Measurements from ENCODE around the gene CDH4. TPM values are rescaled to one million over a fixed set of nuclear protein-coding genes. Genes with fewer than 3 reads are reported as not detected.
"Not testable (repeated sequence)": the region's sequence is repeated elsewhere in the genome, so short reads cannot be mapped to it uniquely, and the experiment has no call there.

CDH4 gene
- total RNA-seq, 2 experiments from 2014 or later = 0.11 to 0.18 TPM

- H3K36me3 Mint-ChIP-seq (ENCODE audit: low read depth) = no peaks in the 10 kb centered on the region
- H3K27me3 Mint-ChIP-seq = no peaks in the 10 kb centered on the region
- TF ChIP-seq, protein P1, sequence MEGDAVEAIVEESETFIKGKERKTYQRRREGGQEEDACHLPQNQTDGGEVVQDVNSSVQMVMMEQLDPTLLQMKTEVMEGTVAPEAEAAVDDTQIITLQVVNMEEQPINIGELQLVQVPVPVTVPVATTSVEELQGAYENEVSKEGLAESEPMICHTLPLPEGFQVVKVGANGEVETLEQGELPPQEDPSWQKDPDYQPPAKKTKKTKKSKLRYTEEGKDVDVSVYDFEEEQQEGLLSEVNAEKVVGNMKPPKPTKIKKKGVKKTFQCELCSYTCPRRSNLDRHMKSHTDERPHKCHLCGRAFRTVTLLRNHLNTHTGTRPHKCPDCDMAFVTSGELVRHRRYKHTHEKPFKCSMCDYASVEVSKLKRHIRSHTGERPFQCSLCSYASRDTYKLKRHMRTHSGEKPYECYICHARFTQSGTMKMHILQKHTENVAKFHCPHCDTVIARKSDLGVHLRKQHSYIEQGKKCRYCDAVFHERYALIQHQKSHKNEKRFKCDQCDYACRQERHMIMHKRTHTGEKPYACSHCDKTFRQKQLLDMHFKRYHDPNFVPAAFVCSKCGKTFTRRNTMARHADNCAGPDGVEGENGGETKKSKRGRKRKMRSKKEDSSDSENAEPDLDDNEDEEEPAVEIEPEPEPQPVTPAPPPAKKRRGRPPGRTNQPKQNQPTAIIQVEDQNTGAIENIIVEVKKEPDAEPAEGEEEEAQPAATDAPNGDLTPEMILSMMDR (IDR thresholded peaks at IDR 0.05) = no peak
- no peak overlapping the region for H3K27ac Mint-ChIP-seq
- H3K4me1 Mint-ChIP-seq (ENCODE audit: low read depth) = no peaks in the 10 kb centered on the region
- POLR2A ChIA-PET = no interaction called here
- intact Hi-C loops (cut with micrococcal nuclease) = no loop called here
- peaks cover 2% of the 10 kb centered on the region for H3K9me3 Mint-ChIP-seq
- no peak overlapping the region for H3K4me3 Mint-ChIP-seq
- CTCF ChIA-PET = no interaction called here
- DNase-seq = no peak
- ATAC-seq = no peak
These were observed 168.7 kb downstream of the CDH4 start for GRCh38 chr20:61420781-61421180.

DNA sequence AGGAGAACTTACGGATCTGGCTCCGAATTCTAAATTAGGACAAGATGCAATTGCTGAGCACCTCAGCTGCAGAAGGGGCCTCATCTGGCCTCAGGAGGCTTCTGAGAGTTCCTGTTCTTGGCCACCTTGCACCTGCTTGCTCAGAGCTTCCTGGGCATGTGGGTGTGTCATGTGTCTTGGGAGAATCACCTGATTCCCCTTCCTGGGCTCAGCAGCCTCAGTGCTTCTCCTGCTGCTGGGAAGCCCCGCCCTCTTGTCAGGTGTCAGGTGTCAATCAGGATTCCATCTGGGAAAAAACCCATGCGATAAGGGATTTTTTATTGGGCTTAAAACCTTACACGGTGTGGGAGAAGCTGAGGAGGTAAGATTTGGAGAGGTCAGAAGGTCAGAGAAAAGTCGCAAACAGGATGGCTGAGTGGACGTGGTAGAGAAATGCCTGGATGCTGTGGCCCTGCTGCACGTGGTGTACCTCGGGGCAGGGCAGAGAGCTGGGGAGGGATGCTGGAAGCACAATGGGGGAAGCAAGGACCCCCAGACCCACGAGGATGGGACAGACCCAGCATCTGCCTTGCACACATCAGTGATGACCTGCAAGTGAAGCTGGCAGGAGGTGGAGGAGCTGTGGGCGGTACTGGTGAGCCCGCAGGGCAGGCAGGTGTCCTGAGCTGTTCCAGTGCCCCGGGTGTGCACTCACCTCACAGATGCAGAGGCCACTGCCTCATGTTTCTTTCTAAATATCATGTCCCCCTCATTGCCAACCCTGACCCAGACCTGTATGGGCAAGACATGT is 170.8 kb downstream of the CDH4 start:
- Mint-ChIP-seq H3K4me3 (no peak overlapping the region), H3K27me3 (no peaks in the 10 kb centered on the region), H3K36me3 (ENCODE audit: low read depth) (no peaks in the 10 kb centered on the region), H3K9me3 (no peaks in the 10 kb centered on the region), H3K27ac (no peak overlapping the region), H3K4me1 (ENCODE audit: low read depth) (no peaks in the 10 kb centered on the region)
- no peak for ATAC-seq
- intact Hi-C loops (cut with micrococcal nuclease) = no loop called here
- TF ChIP-seq, protein P1 (IDR thresholded peaks at IDR 0.05) = no peak
- CTCF ChIA-PET = no interaction called here
- DNase-seq = no peak
- POLR2A ChIA-PET = no interaction called here

DNA sequence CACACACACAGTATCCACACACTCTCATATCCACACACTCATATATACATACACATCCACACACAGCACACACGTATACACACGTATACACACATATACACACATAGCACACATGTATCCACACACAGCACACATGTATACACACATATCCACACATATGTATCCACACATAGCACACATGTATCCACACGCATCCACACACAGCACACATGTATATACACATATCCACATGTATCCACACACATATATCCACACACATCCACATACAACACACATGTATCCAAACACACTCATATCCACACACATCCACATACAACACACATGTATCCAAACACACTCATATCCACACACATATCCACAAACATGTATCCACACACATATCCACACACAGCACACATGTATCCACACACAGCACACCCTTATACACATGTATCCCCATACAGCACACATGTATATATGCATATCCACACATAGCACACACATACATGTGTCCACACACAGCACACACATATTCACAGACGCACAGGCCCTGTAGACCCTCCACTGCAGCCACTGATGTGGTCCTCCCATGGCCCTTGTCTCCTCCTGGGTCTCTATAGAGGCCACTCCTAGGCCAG is 172.1 kb downstream of the CDH4 start:
- Mint-ChIP-seq H3K36me3 (ENCODE audit: low read depth) (no peaks in the 10 kb centered on the region), H3K27ac (no peak overlapping the region), H3K4me1 (ENCODE audit: low read depth) (no peaks in the 10 kb centered on the region), H3K4me3 (no peak overlapping the region), H3K27me3 (no peaks in the 10 kb centered on the region), H3K9me3 (no peaks in the 10 kb centered on the region)
- TF ChIP-seq, protein P1 (IDR thresholded peaks at IDR 0.05) = no peak
- ATAC-seq = no peak
- ChIA-PET POLR2A (no interaction called here), CTCF (interaction anchor here (0.6 kb wide), 1 partner anchor 195 kb away, joined by 3 read pairs; no protein-coding TSS in a partner anchor)
- intact Hi-C loops (cut with micrococcal nuclease) = no loop called here
- no peak for DNase-seq

GRCh38 chr20:61424628-61425420 is 172.8 kb downstream of the CDH4 start:
- H3K9me3 Mint-ChIP-seq = no peaks in the 10 kb centered on the region

DNA sequence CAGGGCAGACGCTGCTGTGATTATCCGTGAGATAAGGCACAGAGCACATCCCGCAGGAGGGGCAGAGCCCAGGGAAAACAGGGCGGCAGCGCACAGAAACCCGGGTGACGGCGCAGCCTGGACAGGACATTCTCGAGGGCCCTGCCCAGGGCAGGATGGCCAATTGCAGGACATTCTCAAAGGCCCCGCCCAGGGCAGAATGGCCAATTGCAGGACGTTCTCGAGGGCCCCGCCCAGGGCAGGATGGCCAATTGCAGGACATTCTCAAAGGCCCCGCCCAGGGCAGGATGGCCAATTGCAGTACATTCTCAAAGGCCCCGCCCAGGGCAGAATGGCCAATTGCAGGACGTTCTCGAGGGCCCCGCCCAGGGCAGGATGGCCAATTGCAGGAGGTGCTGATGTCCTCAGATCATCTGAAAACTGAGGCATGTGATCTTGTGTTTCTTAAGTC is 173.5 kb downstream of the CDH4 start:
- H3K27ac Mint-ChIP-seq; H3K4me3 Mint-ChIP-seq; DNase-seq; ATAC-seq; POLR2A ChIA-PET; intact Hi-C loops (cut with micrococcal nuclease); H3K4me1 Mint-ChIP-seq (ENCODE audit: low read depth); H3K27me3 Mint-ChIP-seq; CTCF ChIA-PET; H3K9me3 Mint-ChIP-seq; H3K36me3 Mint-ChIP-seq (ENCODE audit: low read depth): not testable (repeated sequence)

More at GRCh38 chr20:61424628-61425420, 172.8 kb downstream of the CDH4 start:
- intact Hi-C loops (cut with micrococcal nuclease) = no loop called here
- Mint-ChIP-seq H3K27ac (no peak overlapping the region), H3K36me3 (ENCODE audit: low read depth) (no peaks in the 10 kb centered on the region), H3K27me3 (no peaks in the 10 kb centered on the region), H3K4me1 (ENCODE audit: low read depth) (no peaks in the 10 kb centered on the region), H3K4me3 (no peak overlapping the region)
- ATAC-seq = no peak
- no peak for DNase-seq
- ChIA-PET POLR2A (no interaction called here), CTCF (interaction anchor here (0.6 kb wide), 1 partner anchor 196 kb away, joined by 3 read pairs; no protein-coding TSS in a partner anchor)
- TF ChIP-seq, protein P1 (IDR thresholded peaks at IDR 0.05) = no peak
